Measurements from ENCODE around the gene SASH1. TPM values are rescaled to one million over a fixed set of nuclear protein-coding genes. Genes with fewer than 3 reads are reported as not detected.
A peak's percentile ranks its signal among the peaks of the same experiment; 100 is the strongest.

SASH1 gene
- total and polyA plus RNA-seq, 11 donors, result 10.7 to 47.5 (median 28.2) TPM

DNA sequence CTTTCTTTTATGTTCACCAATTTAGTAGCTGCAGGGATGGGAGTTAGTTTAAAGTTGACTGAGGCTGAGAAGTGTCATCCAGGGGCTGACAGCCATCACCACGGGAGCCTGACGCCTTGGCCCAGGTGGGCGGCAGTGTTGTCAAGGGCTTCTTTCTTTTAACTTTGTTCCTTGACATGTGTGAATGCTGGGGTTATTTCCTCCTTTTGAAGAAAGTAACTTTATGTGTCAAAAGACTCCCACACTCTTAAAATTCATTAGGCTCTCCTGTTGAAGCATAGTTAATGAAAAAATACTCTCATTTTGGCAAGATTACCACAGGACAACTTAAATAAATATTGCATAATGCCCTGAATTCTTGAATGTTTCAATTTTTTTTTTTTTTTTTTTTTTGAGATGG is 50.0 kb downstream of the SASH1 start:
- H3K4me3 ChIP-seq, result no peak overlapping the region
- H3K36me3 ChIP-seq, result peaks cover 0 to 29% (median 5%) of the 10 kb centered on the region in 9 donors
- no peaks in the 10 kb centered on the region for H3K27me3 ChIP-seq
- H3K27ac ChIP-seq, result no peak overlapping the region
- 44 to 60% (median 49%) methylated on average over 3 of the region's 3 CpGs for WGBS, 4 donors
- no peak for TF ChIP-seq POLR2A (IDR thresholded peaks at IDR 0.05)
- TF ChIP-seq, protein P1, sequence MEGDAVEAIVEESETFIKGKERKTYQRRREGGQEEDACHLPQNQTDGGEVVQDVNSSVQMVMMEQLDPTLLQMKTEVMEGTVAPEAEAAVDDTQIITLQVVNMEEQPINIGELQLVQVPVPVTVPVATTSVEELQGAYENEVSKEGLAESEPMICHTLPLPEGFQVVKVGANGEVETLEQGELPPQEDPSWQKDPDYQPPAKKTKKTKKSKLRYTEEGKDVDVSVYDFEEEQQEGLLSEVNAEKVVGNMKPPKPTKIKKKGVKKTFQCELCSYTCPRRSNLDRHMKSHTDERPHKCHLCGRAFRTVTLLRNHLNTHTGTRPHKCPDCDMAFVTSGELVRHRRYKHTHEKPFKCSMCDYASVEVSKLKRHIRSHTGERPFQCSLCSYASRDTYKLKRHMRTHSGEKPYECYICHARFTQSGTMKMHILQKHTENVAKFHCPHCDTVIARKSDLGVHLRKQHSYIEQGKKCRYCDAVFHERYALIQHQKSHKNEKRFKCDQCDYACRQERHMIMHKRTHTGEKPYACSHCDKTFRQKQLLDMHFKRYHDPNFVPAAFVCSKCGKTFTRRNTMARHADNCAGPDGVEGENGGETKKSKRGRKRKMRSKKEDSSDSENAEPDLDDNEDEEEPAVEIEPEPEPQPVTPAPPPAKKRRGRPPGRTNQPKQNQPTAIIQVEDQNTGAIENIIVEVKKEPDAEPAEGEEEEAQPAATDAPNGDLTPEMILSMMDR (IDR thresholded peaks at IDR 0.05), result no peak
- H3K9me3 ChIP-seq, result no peaks in the 10 kb centered on the region
- intact Hi-C loops (cut with DNase I), result loop anchor here in 3 of 10 donors (10.0 kb wide), 1 partner anchor 48 kb away; the partner anchor contains the start of gene SASH1 (in 3 of the 3)
- H3K4me1 ChIP-seq, result peaks cover 4 to 69% (median 35%) of the 10 kb centered on the region in 12 donors
- no peak for DNase-seq
- no peak for ATAC-seq

DNA sequence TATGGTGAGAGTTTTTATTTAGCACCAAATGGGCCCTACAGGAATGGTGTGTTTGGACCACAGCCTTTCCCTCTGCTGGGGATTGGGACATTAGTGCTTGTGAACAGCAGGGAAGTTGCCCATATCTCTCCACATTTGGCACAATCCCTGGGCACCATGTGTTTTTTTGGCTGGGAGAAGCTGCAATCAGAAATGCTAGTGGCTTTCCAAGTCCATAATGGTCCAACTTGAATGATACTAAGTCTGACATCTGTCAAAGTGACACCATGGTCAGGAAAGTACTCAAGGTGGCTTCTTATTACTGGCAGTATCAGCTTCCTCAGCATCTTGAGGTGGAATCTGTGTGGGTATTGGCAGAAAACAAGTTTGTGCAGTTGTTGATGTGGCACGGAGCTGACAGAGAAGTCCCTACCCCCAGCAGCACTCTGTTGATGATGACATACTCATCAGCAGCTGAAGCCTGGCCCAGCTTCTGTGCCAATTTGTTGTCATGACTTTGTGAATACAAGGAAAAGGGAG is 53.0 kb downstream of the SASH1 start:
- intact Hi-C loops (cut with DNase I), result loop anchor here in 5 of 10 donors (2.0 to 10.0 kb wide), 3 partner anchors 29 to 53 kb away; partner anchors contain the start of gene SASH1 (in 5 of the 5)
- H3K4me1 ChIP-seq, result peaks cover 7 to 71% (median 46%) of the 10 kb centered on the region in 12 donors
- TF ChIP-seq POLR2A (IDR thresholded peaks at IDR 0.05), result no peak
- TF ChIP-seq, protein P1 (IDR thresholded peaks at IDR 0.05), result no peak
- peaks cover 0 to 21% (median 5%) of the 10 kb centered on the region in 9 donors for H3K36me3 ChIP-seq
- DNase-seq (peak in 4 of 5 donors; percentile 35 to 61 (median 58)), ATAC-seq (peak; percentile 81 to 89 (median 86))
- no peaks in the 10 kb centered on the region for H3K9me3 ChIP-seq
- WGBS, 4 donors, result 14 to 45% (median 23%) methylated on average over 1 of the region's 1 CpG
- H3K27ac ChIP-seq, result peak overlapping the region; percentile 20 to 79 (median 52)
- no peaks in the 10 kb centered on the region for H3K27me3 ChIP-seq
- no peak overlapping the region for H3K4me3 ChIP-seq

DNA sequence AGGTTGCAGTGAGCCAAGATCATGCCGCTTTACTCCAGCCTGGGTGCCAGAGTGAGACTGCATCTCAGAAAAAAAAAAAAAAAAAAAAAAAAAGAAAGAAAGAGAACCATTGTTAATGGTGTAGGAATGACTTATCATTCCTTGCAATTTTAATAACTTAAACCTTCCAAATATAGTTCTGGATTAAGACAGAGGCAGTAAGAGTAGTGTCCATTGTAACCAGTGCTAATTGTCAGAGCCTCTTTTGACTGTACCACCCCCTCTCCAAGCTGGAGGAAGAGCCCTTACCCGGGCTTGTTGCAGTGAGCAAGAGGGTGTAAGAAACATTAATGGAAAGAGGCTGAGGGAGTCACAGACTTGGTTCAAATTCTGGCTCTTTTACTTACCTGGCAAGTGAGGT is 53.8 kb downstream of the SASH1 start:
- Histone ChIP-seq H3K27me3 (no peaks in the 10 kb centered on the region), H3K9me3 (no peaks in the 10 kb centered on the region), H3K4me3 (no peak overlapping the region), H3K4me1 (peaks cover 7 to 78% (median 49%) of the 10 kb centered on the region in 12 donors), H3K27ac (peak overlapping the region in 11 of 12 donors; percentile 20 to 79 (median 63)), H3K36me3 (peaks cover 0 to 13% (median 5%) of the 10 kb centered on the region in 9 donors)
- TF ChIP-seq POLR2A (IDR thresholded peaks at IDR 0.05), result no peak
- TF ChIP-seq, protein P1 (IDR thresholded peaks at IDR 0.05), result no peak
- WGBS, 4 donors, result 70 to 85% (median 76%) methylated on average over 2 of the region's 2 CpGs
- intact Hi-C loops (cut with DNase I), result loop anchor here in 5 of 10 donors (2.0 to 10.0 kb wide), 3 partner anchors 30 to 54 kb away; partner anchors contain the start of gene SASH1 (in 5 of the 5)
- ATAC-seq (no peak), DNase-seq (no peak)

DNA sequence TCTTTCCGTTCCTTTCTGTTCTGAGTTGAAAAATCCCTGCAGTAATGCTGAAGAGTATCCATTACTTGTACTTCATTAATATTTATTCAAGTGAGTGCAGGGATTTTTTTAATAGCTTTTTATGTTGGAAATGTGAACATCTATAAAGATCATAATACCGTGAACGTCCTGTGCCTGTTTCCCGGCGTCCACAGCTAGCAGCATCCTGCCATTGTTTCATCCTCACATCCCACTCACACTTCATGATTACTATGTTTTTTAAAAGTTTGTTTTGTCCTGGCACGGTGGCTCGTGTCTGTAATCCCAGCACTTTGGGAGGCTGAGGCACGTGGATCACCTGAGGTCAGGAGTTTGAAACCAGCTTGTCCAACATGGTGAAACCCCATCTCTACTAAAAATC is 54.3 kb downstream of the SASH1 start:
- H3K4me1 ChIP-seq, result peaks cover 7 to 82% (median 52%) of the 10 kb centered on the region in 12 donors

More for the DNA sequence above, 54.3 kb downstream of the SASH1 start:
- no peaks in the 10 kb centered on the region for H3K27me3 ChIP-seq
- H3K4me3 ChIP-seq, result no peak overlapping the region
- no peak for DNase-seq
- 62 to 76% (median 67%) methylated on average over 8 of the region's 8 CpGs for WGBS, 4 donors
- ATAC-seq, result peak in 2 of 4 donors; percentile 16 to 41
- H3K27ac ChIP-seq, result peak overlapping the region in 11 of 12 donors; percentile 47 to 79 (median 63)
- intact Hi-C loops (cut with DNase I), result loop anchor here in 5 of 10 donors (2.0 to 10.0 kb wide), 3 partner anchors 30 to 55 kb away; partner anchors contain the start of gene SASH1 (in 5 of the 5)
- peaks cover 0 to 9% (median under 1%) of the 10 kb centered on the region in 9 donors for H3K36me3 ChIP-seq
- H3K9me3 ChIP-seq, result no peaks in the 10 kb centered on the region
- TF ChIP-seq POLR2A (IDR thresholded peaks at IDR 0.05), result no peak
- TF ChIP-seq, protein P1 (IDR thresholded peaks at IDR 0.05), result no peak

Measured in heart left ventricle (tissue), 16 donors.